Ramos (cell line): ENCODE data around the gene SPATA13.

Experiments used
- in situ Hi-C: fragments of 300-500 bp; cut with MboI; formaldehyde crosslinking; loops from one replicate; pipeline ENCODE4 v1.14.3; 2022; ENCODE audit warnings: low sequenced_read_pairs; ENCODE audit not compliant: unreplicated experiment

The SPATA13 gene

DNA sequence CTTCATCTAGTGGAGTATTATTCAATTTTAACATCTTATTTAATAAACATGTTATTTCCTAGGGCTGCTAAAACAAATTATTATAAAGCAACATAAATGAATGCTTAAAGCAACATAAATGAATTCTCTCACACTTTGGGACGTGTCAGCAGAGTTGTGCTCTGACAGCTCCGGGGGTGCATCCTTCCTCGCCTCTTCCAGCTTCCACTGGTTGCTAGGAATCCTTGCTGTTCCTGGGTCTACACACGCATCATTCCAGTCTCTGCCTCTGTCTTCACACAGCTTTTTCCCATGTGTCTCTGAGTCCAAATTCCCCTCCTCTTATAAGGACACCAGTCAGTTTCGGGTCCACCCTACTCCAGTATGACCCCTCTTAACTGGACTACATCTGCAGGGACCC lies 21.6 kb upstream of the SPATA13 start:
- in situ Hi-C loops, result no loop called here

DNA sequence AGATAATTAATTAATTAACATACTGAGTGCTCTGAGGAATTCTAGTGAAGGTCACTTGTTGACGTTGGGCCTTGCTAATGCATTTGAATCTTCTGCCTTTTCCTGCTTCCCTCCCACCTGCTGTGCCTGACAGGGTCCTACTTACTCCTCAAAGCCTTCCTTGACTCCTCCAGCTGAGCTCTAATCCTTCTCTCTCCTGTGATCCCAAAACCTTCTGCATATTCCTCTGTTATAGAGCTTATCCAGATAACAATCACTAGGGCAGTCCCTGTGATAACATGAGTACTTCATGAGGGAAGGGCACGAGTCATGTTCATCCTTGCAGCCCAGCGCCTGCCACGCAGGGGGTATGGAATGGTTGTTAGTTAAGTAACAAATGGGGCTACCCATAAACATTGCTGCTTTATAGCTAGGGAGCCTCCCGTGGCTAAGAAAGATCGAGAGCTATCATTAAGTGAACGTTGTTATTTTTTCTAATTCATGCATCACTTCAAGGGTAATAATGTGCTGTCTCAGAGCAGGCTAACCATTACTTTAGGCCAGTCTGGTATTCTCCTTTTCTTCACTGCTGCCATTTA lies 19.1 kb upstream of the SPATA13 start:
- in situ Hi-C loops, result no loop called here

DNA sequence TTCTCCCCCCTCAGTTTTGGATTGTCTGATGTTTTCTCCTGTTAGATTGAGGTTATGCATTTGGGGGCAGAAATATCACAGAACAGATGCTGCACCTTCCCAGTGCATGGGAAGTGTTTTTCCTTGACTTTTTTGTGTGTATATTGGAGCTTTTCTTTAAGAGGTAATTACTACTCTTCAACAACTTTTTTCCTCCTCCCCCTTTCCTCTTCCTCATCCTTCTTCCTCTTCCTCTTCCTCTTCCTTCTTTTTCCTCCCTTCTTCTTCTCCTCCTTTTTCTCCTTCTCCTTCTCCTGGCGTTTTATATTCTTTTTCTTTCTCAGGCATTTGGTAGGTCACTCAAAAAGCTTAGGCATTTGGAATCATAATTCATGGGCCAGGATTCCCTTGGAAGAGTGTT lies 18.1 kb upstream of the SPATA13 start:
- in situ Hi-C loops, result no loop called here

DNA sequence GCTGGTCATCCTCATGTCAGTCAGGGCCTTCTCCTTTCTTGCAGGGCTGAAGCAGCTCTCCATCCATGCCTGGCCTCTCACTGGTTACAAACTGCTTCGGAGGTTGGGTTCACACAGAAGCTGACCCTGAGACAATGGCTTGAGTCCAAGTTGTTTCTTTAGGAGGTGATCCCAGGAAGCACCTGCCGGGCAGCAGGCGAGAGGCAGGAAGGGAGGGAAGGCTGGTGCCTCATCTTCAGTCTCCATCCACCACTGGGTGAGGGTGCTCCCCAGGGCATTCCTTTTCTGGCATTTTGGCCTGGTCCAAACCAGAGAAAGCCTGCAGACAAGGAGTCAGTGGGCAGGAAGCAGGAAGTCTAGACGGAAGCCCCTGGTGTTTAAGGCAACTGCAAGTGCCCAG lies 17.6 kb upstream of the SPATA13 start:
- in situ Hi-C loops, result no loop called here

DNA sequence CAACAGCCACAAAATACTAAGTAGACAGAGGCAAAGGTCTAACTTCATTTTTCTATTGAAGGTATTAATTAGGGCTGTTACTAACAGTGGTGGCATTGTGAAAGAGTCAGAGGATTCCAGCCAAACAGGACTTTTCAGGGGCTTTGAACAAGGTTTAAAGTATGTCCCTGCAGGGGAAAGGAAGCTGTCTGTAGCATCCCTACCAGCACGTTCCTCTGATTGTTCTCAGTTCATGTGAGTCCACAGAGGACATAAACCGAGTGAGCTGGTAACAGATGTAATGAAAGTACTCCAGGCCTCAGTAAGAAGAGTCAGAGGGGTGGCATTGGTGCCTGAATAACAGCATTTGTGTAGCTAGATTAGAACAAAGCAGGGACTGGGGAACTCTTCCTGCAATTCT lies 15.3 kb upstream of the SPATA13 start:
- in situ Hi-C loops, result no loop called here

DNA sequence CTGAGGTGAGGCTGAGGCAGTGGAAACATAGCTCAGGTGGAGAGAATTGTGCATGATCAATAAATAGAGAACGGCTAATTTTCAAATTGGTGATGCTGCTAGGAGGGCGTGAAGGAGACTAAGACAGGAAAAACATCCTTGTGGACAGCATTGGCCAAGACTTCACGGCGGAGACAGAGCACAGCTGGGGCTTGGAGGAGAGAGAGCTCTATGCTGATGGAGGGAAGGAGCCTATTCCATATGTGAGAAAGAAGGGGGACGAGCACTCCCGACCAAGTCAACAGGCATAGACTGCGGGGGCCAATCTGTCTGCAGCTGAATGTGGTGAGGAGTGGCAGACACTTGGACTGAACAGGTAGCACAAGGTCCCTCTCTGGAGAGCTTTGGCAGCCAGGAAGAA lies 14.8 kb upstream of the SPATA13 start:
- in situ Hi-C loops, result no loop called here

DNA sequence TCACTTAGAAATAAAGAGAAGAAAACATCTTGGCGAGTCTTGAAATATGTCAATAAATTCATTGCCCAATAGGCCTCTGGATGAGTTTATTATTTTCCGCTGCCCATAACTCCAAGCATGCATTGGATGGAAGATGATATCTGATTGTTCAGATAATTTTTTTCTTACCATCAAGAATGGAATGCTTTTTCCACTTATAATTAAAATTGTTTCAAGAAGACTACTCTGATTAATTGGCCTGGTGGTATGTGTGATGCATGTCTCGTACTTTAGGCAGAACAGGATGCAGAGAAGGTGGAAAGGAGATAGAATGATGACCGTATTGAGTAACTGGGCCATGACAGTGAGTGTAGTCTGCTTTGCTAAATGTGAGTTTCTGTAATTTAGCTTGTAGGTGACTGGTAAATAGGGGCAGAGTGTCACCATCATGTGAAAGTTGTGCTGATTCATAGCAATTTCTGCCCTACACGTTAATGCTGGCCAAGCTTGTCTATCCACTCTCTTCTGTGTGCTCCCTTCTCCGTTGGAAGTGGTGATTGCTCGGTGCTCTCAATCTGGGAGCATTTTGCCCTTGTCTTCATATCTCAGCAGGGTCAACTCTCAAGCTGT lies 13.5 kb upstream of the SPATA13 start:
- in situ Hi-C loops, result no loop called here

DNA sequence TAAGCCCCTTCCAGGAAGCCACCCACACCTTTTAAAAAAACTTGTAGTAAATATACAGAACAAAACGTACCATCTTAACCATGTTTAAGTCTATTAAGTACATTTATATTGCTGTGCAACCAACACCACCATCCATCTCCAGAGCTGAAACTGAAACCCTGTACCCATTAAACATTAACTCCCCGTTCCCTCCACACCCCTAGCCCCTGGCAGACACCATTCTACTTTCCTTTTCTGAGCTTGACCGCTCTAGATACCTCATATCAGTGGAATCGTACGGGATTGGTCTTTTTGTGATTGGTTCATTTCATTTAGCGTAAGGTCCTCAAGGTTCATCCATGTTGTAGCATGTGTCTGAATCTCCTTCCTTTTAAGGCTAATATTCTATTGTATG lies 13.0 kb upstream of the SPATA13 start:
- in situ Hi-C loops, result no loop called here

DNA sequence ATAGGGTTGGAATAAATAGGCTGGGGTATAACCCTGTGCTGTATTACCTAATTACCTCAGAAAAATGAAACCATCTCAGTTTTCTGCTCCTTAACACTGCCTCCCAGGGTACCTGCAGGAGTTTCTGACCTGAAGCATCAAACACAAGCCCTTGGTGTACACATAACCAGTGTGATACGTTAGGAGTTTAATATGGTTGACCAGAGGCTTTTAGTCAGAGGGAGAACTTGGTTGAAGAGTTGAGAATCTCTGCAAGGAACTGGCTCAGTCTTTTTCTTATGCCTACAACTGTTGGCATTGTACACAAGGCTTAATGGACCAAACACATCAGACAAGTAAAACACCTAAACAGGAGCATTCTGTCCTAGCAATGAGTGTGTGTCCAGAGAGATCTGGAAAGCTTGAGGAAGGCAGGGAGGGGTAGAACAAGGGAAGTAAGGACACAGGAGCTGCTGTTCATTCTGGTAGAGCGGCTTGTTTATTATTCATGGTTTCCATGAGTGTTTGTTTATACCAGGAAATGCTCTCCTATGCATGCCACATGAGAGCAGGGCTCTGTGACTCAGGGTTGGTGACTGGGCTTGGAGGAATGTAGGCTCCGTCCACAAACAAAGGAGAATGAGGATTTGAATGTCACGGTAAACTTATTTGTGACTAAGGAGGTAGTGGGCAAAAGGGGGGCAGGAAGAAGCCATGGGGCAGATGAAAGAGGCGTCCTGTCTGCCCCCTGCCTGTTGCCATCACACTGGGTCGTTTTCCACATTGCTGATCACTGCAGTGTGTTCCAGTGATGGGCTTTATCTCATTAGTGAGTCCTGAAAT lies 11.9 kb upstream of the SPATA13 start:
- in situ Hi-C loops, result no loop called here

DNA sequence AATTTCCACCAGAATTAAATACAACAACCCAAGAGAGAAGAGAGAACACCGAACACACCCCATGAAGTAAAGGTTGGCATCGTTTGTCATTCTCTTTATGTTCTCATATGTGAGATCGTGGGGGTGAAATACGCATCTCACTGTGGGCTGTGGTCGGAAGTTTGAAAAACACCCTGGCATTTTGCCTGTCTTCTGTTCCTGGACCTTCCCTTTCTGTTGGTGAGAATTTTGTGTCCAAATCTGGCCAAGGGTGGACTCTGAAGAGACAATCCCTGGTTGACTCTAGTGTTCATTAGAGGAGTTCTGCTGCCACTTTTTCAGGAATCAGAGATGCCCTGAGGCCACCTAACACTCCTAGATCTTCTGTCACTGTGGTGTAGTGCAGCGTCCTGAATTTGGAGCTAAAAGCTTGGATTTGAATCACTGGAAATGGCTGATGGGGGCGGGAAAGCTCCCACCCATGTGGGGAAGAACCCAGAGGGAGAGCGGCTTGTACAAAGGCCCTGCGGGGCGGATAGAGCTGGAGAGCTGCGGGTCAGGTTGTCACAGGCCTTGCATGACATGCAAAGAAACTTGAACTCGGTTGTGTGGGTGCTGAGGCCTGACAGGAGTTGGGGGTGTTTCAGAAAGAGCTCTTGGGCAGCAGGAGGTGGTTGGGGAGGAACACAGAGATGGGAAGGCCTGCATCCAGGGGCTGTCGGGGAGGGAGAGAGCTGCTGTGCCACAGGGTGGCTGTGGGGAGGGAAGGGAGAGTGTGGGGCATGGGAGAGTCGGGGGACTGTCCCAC lies 11.1 kb upstream of the SPATA13 start:
- in situ Hi-C loops, result no loop called here

DNA sequence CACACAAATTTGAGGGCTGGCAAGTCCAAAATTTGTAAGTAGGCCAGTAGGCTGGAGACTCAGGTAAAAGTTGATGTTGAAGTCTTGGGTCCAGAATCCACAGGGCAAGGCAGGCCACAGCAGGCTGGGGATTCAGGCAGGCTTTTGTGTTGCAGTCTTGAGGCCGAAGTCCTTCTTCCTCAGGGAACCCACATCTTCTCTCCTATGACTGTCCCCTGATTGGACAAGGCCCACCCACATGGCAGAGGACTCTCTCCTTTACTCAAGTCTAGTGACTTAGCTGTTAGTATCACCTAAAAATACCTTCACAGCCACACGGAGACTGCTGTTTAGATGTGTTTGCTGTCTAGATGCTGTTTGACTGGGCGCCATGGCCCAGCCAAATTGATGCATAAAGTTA lies 9.9 kb upstream of the SPATA13 start:
- in situ Hi-C loops, result no loop called here

DNA sequence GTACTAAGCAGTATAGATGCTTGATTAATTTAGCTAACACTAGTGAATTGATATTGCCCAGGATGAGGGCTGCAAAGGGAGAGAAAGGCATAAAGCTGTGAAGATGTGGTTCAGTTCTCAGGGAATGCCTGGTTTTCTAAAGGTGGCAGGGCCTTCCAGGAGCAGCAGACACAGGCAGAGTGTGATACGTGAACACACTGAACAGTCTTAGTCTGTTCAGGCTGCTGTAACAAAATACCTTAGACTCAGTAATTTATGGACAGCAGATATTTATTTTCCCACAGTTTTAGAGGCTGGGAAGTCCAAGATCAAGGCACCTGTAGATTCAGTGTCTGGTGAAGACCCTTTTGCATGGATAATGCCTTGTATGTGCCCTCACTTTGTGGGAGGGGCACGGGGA lies 8.7 kb upstream of the SPATA13 start:
- in situ Hi-C loops, result no loop called here

DNA sequence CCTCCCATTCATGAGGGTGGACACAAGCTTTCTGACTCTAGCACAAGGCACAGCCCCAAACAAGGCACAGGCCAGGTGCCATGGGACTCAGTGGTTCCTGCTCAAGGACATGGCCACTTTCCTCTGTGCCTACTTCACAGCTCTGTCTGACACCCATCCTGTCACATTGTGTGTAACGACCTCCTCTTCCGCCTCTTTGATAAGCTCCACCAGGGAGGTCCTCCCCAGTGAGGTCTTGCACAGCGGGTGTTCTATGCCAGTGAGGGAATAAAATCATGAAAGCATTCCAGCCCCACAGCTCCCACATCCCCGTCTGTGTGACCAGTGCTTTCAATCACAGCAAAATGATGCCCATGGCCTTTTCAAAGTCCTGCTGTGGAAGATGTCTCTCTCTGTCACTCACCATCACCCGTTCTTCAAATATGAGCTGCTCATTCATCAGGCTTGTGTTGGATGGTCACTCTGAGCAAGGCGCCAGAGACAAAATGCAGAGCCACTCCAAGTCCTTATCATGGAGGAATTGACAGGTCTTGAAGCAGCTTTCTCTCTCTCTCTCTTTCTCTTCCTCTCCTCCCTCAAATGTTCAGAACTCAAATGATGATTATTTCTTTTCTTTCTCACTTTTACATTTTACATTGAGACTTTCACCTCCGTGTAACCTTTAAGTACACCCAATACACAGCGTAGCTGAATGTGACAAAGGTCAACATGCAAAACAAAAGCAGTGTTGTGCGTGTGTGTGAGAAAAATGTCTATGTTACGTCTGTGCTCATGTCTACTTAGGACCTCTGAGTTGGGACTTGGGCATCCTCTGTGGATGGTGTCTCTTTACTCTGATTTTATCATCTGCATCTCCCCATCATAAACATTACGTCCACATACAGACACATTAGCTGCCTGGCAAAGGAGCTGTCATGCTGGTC lies 8.0 kb upstream of the SPATA13 start:
- in situ Hi-C loops, result no loop called here

DNA sequence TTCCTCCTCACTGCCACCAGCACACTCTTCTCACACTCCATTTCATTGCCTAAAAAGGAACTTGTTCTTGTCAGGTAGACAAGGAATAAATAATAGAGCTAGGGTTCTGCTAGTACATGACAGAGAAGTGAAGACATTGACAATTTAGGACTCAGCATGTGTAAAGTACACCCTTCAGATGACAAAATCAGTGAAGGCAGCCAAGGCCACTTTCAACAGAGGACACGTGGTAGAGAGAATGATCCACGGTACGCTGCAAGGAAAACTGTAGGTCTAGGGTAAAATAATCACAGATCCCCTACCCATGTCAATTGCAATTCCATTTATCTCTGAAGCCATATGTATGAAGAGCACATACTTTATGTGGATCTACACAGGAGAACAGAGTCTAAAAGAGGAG lies 7.2 kb upstream of the SPATA13 start:
- in situ Hi-C loops, result no loop called here

DNA sequence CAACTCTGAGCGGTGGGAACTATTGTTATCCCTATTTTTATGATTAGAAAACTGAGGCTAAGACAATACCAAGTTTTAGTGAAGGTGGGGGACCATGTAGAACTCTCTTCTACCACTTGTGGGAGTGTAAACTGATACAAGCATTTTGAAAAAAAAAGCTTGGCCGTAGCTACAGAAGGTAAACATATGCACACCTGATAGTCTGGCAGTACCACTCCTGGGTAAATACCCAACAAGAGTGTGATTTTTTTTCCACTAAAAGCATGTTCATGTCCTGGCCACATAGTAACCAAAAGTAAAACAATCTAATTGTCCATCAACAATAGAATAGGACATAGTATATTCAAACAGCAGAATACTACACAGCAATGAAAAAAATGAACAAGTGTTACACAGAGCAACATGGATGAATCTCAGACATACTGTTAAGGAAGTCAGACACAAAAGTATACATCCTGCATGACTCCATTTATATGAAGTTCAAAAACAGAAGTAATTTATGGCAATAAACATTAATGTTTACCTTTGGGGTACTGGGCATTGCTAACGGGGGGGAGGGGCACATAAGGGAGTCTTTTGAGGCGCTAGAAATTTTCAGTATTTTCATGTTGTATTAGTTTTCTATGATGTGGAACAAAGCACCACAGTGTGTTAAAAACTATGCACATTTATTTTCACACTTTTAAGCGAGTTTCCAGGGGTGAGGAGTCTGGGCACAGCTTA lies 6.4 kb upstream of the SPATA13 start:
- in situ Hi-C loops, result no loop called here

DNA sequence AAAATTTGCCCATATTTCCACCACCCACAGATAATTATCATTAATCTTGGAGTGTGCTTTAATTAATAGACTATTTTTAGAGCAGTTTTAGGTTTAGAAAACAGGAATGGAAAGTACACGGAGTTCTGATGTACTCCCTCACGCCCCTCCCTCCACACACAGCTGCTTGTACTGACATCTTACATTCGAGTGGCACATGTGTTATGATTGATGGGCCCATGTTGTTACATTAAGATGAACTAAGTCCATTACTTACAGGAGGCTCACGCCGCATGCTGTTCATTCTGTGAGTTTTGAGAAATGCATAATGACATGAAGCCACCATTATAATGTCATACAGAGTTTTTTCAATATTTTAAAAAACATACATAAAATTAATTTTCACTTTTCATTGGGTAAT lies 1.2 kb upstream of the SPATA13 start:
- in situ Hi-C loops, result no loop called here

DNA sequence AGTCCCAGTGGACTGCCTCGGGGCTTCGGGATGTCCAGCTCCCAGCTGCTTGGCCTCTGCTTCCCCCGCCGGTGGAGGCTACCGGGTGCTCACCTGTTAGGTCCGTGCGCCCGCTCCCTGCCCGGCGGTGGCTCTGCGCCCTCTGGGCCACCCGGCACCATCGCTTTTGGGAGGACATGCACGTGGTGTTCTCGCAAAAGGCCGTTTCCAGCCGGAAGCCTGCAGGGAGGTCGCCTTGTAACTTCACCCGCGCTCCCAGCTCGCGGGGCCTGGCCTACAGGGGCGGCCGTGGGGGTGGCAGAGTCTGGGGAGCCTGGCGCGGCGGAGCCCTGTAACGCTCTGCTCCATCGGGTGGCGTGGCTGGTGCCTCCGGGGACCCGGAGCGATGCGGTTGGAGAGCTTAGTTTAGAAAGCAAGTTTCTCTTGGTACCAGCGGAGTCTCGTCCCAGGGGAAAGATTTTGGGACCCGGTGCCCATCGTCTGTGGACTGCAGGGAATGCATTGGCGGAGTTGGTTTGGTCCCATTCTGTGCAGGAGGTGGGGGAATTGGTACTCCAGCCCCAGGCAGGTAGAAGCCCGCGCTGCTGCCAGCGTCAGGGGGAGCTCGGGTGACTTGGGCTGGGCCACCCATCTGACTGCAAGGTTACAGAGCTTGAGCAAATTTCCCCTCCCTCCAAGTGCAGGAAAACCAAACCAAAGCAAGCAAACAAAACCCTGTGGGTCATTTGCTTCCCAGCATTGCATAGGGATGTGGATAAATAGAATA lies 673 bp downstream of the SPATA13 start:
- in situ Hi-C loops, result no loop called here

DNA sequence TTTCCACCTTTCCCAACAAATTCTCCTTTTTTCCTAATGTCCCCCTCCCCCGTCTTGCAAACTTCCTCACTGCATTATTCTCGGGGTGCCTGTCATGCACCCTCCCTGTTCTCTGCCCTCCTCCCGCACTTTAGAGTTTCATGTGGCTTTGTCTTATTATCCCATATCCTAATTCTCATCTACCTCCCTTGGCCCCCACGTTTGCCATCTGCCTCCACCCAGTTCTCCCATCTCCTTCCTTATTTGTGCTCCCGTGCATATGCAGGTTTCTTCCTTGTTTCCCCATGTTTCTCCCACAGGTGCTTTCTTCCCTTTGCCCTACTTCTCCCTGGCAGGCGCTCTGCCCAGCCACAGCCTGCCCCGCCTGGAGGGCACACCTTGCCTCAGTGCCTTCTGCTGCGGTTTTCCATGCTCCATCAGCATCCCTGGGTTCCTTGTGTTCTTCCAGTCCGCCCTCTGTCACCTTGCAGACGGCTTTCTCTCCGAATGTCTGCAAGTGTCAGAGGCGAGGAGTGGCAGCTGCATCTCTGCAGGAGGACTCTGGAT lies 1.5 kb downstream of the SPATA13 start:
- in situ Hi-C loops, result no loop called here
